ENCODE measurements around the gene LDLRAD1. TPM values are rescaled to one million over a fixed set of nuclear protein-coding genes. Genes with fewer than 3 reads are reported as not detected.

Gene LDLRAD1
- total RNA-seq, 1 experiment from 2014 or later: 0.30 TPM

GRCh38 chr1:54052431-54052933 lies 34.5 kb upstream of the LDLRAD1 start:
- no peak for DNase-seq (ENCODE audit: low read depth, low spot score)
- peak; percentile 48 for ATAC-seq
- Histone ChIP-seq H3K4me1 (ENCODE audit: control insufficient read depth in 1 of 2, insufficient read depth in 2 of 2, low read length in 2 of 2) (peaks cover 8 to 18% of the 10 kb centered on the region in 2 experiments; a peak in 3 of 4 replicates), H3K4me3 (replicated peaks in 1 of 2; ENCODE audit: low read depth in 1 of 2, low read length in 2 of 2) (peak overlapping the region; percentile 88 to 94), H3K27ac (ENCODE audit: low read depth, low read length) (peak overlapping the region; percentile 70), H3K9me3 (ENCODE audit: control insufficient read depth in 1 of 2, insufficient read depth in 1 of 2, low read depth in 1 of 2, low read length in 2 of 2) (no peaks in the 10 kb centered on the region), H3K36me3 (ENCODE audit: control insufficient read depth in 1 of 2, insufficient read depth in 2 of 2, low read length in 2 of 2) (no peaks in the 10 kb centered on the region), H2AFZ (ENCODE audit: low read depth, low read length, poor library complexity, severe bottlenecking) (peak overlapping the region; percentile 47), H3K9me2 (ENCODE audit: insufficient read depth) (no peaks in the 10 kb centered on the region), H3K4me2 (ENCODE audit: low read length) (peak overlapping the region; percentile 77), H3K9ac (ENCODE audit: low read length) (peak overlapping the region; percentile 70), H3K79me2 (ENCODE audit: insufficient read depth, low read length) (peaks cover 22% of the 10 kb centered on the region), H4K20me1 (ENCODE audit: insufficient read depth) (no peaks in the 10 kb centered on the region), H3K27me3 (ENCODE audit: insufficient read depth, low read length) (no peaks in the 10 kb centered on the region)
- ChIA-PET RAD21 (ENCODE audit: low non-redundant PET in 1 of 2, low total read pairs in 2 of 2, uncharacterized antibody in 2 of 2, unreplicated experiment in 2 of 2) (no interaction called here), CTCF (interaction anchor here (1.0 to 1.1 kb wide), 2 partner anchors 29 to 192 kb away, joined by 3 to 7 read pairs; no protein-coding TSS in a partner anchor), POLR2A (interaction anchor here (1.2 kb wide), 1 partner anchor 35 kb away, joined by 3 read pairs; the partner anchor contains the start of gene LDLRAD1)
- BruUV-seq (replicated peaks): no TSS peak
- intact Hi-C loops (cut with micrococcal nuclease): loop anchor here (5.0 kb wide), 1 partner anchor 95 kb away; no protein-coding TSS in a partner anchor
- TF ChIP-seq CTCF (IDR thresholded peaks at IDR 0.05 in 2 of 3, conservative IDR thresholded peaks at IDR 0.05 in 1 of 3; ENCODE audit: borderline replicate concordance in 1 of 3, insufficient read depth in 1 of 3, low read depth in 2 of 3, low read length in 2 of 3) (no peak), EZH2phosphoT487 (IDR thresholded peaks at IDR 0.05; ENCODE audit: borderline replicate concordance) (no peak), REST (IDR thresholded peaks at IDR 0.05; ENCODE audit: low read depth) (no peak), TCF7L2 (IDR thresholded peaks at IDR 0.05; ENCODE audit: borderline replicate concordance, extremely low read depth, insufficient read depth, insufficient read length) (no peak), ELF1 (IDR thresholded peaks at IDR 0.05; ENCODE audit: borderline replicate concordance, low read depth) (no peak), SIN3A (IDR thresholded peaks at IDR 0.05; ENCODE audit: low read depth) (no peak), ZFX (IDR thresholded peaks at IDR 0.05) (no peak), JUND (IDR thresholded peaks at IDR 0.05) (no peak)

Measured in HCT116 (cell line).